Adrenal gland (tissue), 5 donors: ENCODE data around the gene TENM4.

ENCODE experiments used
- CTCF ChIP-seq, 6 experiments: fragments of 450-650 bp in 4 of 6; fragments of 200-600 bp in 2 of 6; sonication (generic) in 1 of 6; IDR thresholded peaks; 1 replicate in 5 of 6; 2 replicates in 1 of 6; pipeline versions ENCODE4 v1.5.1 to v1.8.0; 2016 to 2021; ENCODE audit warnings: antibody characterized with exemption in 6 of 6, mild to moderate bottlenecking in 2 of 6, moderate library complexity in 1 of 6
- POLR2A ChIP-seq, 2 donors: fragments of 450-650 bp; IDR thresholded peaks; one replicate each; pipeline ENCODE4 v1.6.1; 2017; ENCODE audit warnings: antibody characterized with exemption in 2 of 2, mild to moderate bottlenecking in 2 of 2, moderate library complexity in 1 of 2
- donor health status: DM: no; HTN: no; CAD: no.

GRCh38 chr11:78802058-78802761 lies 638.6 kb downstream of the TENM4 start:
- TF ChIP-seq CTCF (IDR thresholded peaks at IDR 0.05) (no peak), POLR2A (IDR thresholded peaks at IDR 0.05) (no peak)
